Activated CD8-positive, alpha-beta T cell treated with anti-CD3 and anti-CD28 coated beads, Interleukin-2, amount 10 ng/mL, durations not matched to agents 7 days and 5 days (primary cell): Measurements from ENCODE around the gene FUCA2. TPM values are rescaled to one million over a fixed set of nuclear protein-coding genes. Genes with fewer than 3 reads are reported as not detected.
"Not testable (repeated sequence)": the region's sequence is repeated elsewhere in the genome, so short reads cannot be mapped to it uniquely, and the experiment has no call there.

Experiments
- ATAC-seq: fragments of 150-1000 bp; cut with Tn5 transposase; one replicate; pipeline ENCODE4 v1.10.0; 2021; ENCODE audit warnings: moderate library complexity
- CTCF ChIA-PET: fragments of 350-600 bp; sonication (Branson Sonifier 250); formaldehyde crosslinking; loops from one replicate; lab custom pipeline; 2021; ENCODE audit warnings: antibody characterized with exemption; lab: Charles Lee
- POLR2A ChIA-PET: fragments of 350-600 bp; sonication (Branson Sonifier 250); formaldehyde crosslinking; loops from one replicate; lab custom pipeline; 2021; ENCODE audit warnings: antibody characterized with exemption; lab: Charles Lee
- DNase-seq: peaks from one replicate; pipeline ENCODE4 v3.0.0-alpha.2; 2020
- H3K27ac Mint-ChIP-seq: one replicate; pipeline ENCODE4 v1.8.0; 2021; ENCODE audit warnings: mild to moderate bottlenecking, mixed read lengths
- H3K27me3 Mint-ChIP-seq: one replicate; pipeline ENCODE4 v1.8.0; 2021; ENCODE audit warnings: low read depth, mixed read lengths
- H3K36me3 Mint-ChIP-seq: one replicate; pipeline ENCODE4 v1.8.0; 2021; ENCODE audit warnings: low read depth, mixed read lengths
- H3K4me1 Mint-ChIP-seq: one replicate; pipeline ENCODE4 v1.8.0; 2021; ENCODE audit warnings: low read depth, mixed read lengths
- H3K4me3 Mint-ChIP-seq: one replicate; pipeline ENCODE4 v1.8.0; 2021; ENCODE audit warnings: mild to moderate bottlenecking, mixed read lengths
- H3K9me3 Mint-ChIP-seq: one replicate; pipeline ENCODE4 v1.8.0; 2022; ENCODE audit warnings: mixed read lengths; ENCODE audit not compliant: insufficient read depth
- total RNA-seq, 2 experiments: library from RNA; stranded (reverse); gene quantifications; one replicate each; pipeline ENCODE4 v1.2.3, GENCODE V29; 2021

The FUCA2 gene
- total RNA-seq, 2 experiments from 2014 or later, result 10.7 to 13.8 TPM

DNA sequence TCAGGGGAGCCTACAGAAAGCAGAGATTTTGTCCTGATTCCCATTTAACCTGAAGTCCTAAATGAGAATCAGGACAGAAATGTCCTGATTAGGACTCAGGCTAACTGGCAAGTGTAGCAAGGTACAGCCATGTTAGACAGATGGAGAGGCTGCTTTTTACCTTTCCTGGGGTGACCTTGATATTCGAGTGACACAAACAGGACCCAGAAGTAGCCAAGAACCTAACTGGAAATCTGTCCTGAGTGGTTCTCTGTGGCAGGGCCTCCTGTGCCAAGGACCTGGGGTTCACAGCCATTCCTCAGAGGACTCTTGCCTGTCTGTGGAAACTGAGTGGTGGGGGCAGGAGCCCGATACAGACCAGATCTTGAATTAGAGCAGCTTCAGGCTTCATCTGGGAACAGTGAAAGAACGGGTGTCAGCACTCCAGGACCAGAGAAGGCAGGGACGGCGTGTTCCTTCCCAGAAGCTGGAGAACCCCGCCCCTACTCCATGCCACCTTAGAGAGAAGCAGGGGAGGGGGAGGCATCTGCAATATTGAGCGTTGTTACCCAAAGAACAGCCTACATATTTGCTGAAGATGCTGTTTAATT is 4.3 kb upstream of the FUCA2 start:
- Mint-ChIP-seq H3K9me3 (no peaks in the 10 kb centered on the region), H3K36me3 (peaks cover 7% of the 10 kb centered on the region), H3K4me1 (peaks cover 23% of the 10 kb centered on the region), H3K4me3 (no peak overlapping the region), H3K27me3 (peaks cover 2% of the 10 kb centered on the region), H3K27ac (no peak overlapping the region)
- CTCF ChIA-PET, result no interaction called here
- no peak for ATAC-seq
- POLR2A ChIA-PET, result no interaction called here
- DNase-seq, result no peak

DNA sequence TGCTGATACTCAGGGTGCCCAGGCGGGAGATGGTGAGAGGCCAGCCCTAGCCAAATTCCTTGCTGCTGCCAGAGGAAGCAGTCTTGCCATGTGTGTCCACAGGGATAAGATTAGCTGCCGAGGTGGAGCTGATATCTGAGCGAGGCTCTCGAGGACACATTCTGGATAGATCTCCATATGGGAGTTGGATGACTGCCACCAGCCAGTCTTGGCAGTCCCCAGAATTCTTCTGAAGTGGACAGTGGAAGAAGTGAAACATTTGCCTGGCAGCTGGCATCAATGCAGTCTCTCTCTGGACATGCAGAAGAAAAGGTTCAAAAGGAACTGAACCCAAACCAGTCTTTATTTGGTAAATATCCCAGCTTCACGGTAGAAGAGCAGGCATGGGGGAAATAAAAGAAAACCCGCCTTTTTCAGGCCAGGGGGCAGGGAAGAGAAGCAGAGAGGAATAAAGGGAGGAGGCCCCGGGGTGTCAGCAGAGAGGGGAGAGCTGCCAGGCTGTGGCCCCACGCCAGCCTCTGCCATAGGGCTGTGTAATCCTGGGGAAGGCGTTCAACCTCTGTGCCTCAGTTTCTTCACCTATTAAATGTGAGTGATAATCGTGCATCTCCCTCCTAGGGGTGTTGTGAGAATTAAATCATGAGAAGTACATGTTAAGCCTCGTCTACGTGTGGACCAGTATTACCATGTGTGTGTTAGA is 3.7 kb upstream of the FUCA2 start:
- ATAC-seq (no peak), DNase-seq (no peak)
- peaks cover 2% of the 10 kb centered on the region for H3K27me3 Mint-ChIP-seq
- ChIA-PET CTCF (no interaction called here), POLR2A (no interaction called here)
- peaks cover 10% of the 10 kb centered on the region for H3K36me3 Mint-ChIP-seq
- no peak overlapping the region for H3K4me3 Mint-ChIP-seq
- no peak overlapping the region for H3K27ac Mint-ChIP-seq
- H3K4me1 Mint-ChIP-seq, result peaks cover 26% of the 10 kb centered on the region
- H3K9me3 Mint-ChIP-seq, result no peaks in the 10 kb centered on the region

DNA sequence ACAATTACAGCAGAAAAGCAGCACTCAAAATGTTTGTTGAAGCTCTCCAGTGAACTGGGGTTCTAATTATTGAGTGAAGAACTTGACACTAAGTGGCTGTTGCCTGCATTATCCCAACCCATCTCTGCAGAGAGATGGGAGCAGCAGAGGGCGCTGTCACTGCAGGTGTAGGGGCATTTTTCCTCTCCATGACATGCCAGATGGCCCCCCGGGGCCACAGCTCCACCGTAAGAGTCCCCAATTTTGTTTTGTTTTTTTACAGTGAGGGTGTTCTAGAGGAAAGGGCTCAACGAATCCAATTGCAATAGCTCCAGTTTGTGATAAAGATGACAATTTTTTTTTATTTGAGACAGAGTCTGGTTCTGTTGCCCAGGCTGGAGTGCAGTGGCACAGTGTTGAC is 1.9 kb upstream of the FUCA2 start:
- Mint-ChIP-seq H3K27me3 (no peaks in the 10 kb centered on the region), H3K4me3 (peak overlapping the region; percentile 33), H3K36me3 (peaks cover 10% of the 10 kb centered on the region), H3K9me3 (no peaks in the 10 kb centered on the region), H3K27ac (peak overlapping the region; percentile 30), H3K4me1 (peaks cover 26% of the 10 kb centered on the region)
- ChIA-PET POLR2A (interaction anchor here (1.5 kb wide), 1 partner anchor 23 kb away, joined by 3 read pairs; no protein-coding TSS in a partner anchor), CTCF (interaction anchor here (0.7 to 3.2 kb wide), 29 partner anchors 9 to 542 kb away, joined by 3 to 15 read pairs (median 5); partner anchors contain the start of gene LTV1)
- no peak for ATAC-seq
- DNase-seq, result peak; percentile 62

DNA sequence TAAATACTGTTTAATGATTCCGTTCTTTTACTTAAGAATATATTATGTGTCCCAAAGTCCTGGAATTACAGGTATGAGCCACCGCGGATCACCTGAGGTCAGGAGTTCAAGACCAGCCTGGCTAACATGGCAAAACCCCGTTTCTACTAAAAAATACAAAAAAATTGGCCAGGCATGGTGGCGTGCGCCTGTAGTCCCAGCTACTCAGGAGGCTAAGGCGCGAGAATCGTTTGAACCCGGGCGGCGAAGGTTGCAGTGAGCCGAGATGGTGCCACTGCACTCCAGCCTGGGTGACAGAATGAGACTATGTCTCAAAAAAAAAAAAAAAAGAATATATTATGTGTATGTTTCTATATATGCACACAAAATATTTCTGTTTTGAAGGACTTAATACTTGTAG is 1.2 kb downstream of the FUCA2 start:
- not testable (repeated sequence) for DNase-seq, H3K9me3 Mint-ChIP-seq, H3K27me3 Mint-ChIP-seq, ATAC-seq
- Mint-ChIP-seq H3K4me1 (peaks cover 20% of the 10 kb centered on the region), H3K36me3 (peaks cover 25% of the 10 kb centered on the region), H3K27ac (peak overlapping the region; percentile 94), H3K4me3 (peak overlapping the region; percentile 82)
- ChIA-PET POLR2A (interaction anchor here (1.0 to 2.0 kb wide), 4 partner anchors 26 to 83 kb away, joined by 3 to 9 read pairs (median 4); partner anchors contain the start of genes ADAT2 and PEX3), CTCF (interaction anchor here (1.0 to 1.1 kb wide), 2 partner anchors 11 to 525 kb away, joined by 3 to 5 read pairs; no protein-coding TSS in a partner anchor)

DNA sequence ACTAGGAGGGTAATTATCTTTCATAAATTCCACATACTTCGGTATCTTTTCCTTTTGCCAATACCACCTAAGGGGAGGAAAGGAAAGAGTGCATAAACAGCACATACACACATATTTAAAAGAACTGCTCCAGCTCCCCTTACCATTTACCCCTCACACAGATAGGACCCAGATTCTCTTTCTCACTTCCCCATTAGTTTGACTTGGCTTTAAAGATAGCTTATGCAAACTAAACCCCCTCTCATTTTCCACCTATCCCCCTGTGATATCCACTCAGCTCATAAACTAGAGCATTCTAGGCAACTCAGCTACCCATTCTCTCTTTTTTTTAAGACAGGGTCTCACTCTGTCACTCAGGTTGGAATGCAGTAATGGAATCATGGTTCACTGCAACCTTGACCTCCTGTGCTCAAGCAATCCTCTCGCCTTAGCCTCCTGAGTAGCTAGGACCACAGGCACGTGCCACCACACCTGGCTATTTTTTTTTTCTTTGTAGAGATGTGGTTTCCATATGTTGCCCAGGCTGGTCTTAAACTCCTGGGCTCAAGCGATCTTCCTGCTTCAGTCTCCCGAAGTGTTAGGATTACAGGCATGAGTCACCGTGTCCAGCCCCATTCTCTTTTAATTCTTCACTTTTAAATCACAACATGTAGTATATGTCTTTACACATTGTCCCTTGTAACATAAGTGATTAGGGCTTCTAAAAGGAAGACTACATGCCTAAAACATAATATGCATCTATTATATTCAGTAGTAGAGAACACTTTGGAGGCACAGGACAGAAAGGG is 4.0 kb downstream of the FUCA2 start:
- no peak overlapping the region for H3K4me3 Mint-ChIP-seq
- ChIA-PET POLR2A (no interaction called here), CTCF (no interaction called here)
- no peaks in the 10 kb centered on the region for H3K27me3 Mint-ChIP-seq
- no peak for DNase-seq
- no peak overlapping the region for H3K27ac Mint-ChIP-seq
- peaks cover 15% of the 10 kb centered on the region for H3K4me1 Mint-ChIP-seq
- no peak for ATAC-seq
- no peaks in the 10 kb centered on the region for H3K9me3 Mint-ChIP-seq
- H3K36me3 Mint-ChIP-seq, result peaks cover 24% of the 10 kb centered on the region

DNA sequence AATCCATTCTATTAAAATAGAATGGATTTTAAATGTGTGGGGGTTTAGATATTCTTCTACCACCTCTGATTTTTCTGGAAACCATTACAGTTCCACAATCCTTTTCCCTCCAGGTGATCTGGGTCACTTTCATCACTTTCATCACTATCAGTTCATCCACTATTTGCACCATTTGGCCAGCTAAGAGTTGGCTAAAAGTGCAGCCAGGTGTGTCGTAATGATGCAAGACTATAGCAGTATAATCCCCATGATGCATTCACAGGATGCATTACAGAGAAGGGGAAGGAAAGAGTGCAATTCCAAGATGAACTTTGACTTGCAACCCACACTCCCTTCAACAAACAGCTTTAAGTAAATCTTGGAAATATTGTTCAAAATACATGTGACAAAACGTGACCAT is 4.9 kb downstream of the FUCA2 start:
- ChIA-PET CTCF (no interaction called here), POLR2A (no interaction called here)
- Mint-ChIP-seq H3K4me1 (peaks cover 9% of the 10 kb centered on the region), H3K9me3 (no peaks in the 10 kb centered on the region), H3K27me3 (no peaks in the 10 kb centered on the region), H3K36me3 (peaks cover 24% of the 10 kb centered on the region), H3K27ac (no peak overlapping the region), H3K4me3 (no peak overlapping the region)
- ATAC-seq (no peak), DNase-seq (no peak)

DNA sequence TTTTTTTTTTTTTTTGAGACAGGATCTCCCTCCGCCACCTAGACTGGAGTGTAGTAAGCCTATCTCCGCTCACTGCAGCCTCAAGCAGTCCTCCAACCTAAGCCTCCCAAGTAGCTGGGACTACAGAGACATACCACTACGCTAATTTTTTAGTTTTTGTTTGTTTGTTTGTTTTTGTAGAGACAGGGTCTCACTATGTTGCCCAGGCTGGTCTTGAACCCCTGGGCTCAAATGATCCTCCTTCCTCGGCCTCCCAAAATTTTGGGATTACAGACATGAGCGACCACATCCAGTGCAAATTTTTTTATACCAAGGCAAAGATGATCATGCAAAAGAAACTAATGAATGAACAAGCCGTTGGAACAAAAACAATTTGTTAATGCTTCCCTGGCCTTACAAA is 5.3 kb downstream of the FUCA2 start:
- ATAC-seq, result no peak
- H3K27me3 Mint-ChIP-seq, result no peaks in the 10 kb centered on the region
- H3K4me3 Mint-ChIP-seq, result no peak overlapping the region
- ChIA-PET POLR2A (no interaction called here), CTCF (interaction anchor here (1.0 kb wide), 1 partner anchor 10 kb away, joined by 3 read pairs; no protein-coding TSS in a partner anchor)
- no peak for DNase-seq
- no peak overlapping the region for H3K27ac Mint-ChIP-seq
- peaks cover 24% of the 10 kb centered on the region for H3K36me3 Mint-ChIP-seq
- no peaks in the 10 kb centered on the region for H3K9me3 Mint-ChIP-seq
- H3K4me1 Mint-ChIP-seq, result peaks cover 6% of the 10 kb centered on the region

DNA sequence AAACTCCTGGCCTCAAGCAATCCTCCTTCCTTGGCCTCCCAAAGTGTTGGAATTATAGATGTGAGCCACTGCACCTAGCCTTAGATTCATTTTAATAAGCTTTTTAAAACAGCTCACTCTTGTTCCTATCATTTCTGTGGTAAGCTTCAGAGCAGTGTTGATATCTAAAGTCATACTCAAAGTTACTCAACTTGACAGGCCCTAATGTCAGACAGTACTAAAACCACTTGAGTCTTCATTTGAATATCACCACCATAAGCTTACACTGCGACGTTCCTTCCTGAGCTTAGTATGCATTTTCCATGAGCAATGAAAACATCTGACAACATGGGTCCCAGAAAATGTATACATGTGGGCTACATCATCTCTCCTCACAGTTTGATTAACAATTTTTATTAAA is 6.0 kb downstream of the FUCA2 start:
- Mint-ChIP-seq H3K9me3 (no peaks in the 10 kb centered on the region), H3K4me3 (no peak overlapping the region), H3K36me3 (peaks cover 20% of the 10 kb centered on the region), H3K4me1 (no peaks in the 10 kb centered on the region), H3K27me3 (no peaks in the 10 kb centered on the region), H3K27ac (no peak overlapping the region)
- ChIA-PET CTCF (interaction anchor here (0.8 to 1.1 kb wide), 4 partner anchors 8 to 508 kb away, joined by 3 to 6 read pairs (median 3); no protein-coding TSS in a partner anchor), POLR2A (no interaction called here)
- ATAC-seq (no peak), DNase-seq (no peak)

DNA sequence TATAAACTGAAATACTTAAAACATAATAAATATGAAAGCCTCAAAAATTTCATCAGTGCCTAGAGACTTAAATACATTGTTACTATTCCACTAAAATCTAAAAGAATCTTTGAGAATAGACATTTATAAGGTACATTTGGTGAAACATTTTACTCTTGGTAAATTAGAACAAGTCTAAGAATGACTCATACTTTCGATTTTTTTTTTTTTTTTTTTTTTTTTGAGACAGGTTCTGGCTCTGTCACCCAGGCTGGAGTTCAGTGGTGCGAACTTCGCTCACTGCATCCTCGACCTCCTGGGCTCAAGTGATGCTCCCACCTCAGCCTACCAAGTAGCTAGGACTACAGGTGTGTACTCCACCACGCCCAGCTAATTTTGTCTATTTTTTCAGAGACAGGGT is 6.4 kb downstream of the FUCA2 start:
- H3K27ac Mint-ChIP-seq, result no peak overlapping the region
- ChIA-PET CTCF (interaction anchor here (0.8 to 1.1 kb wide), 4 partner anchors 8 to 508 kb away, joined by 3 to 6 read pairs (median 3); no protein-coding TSS in a partner anchor), POLR2A (no interaction called here)
- H3K4me1 Mint-ChIP-seq, result no peaks in the 10 kb centered on the region
- ATAC-seq (no peak), DNase-seq (no peak)
- no peaks in the 10 kb centered on the region for H3K27me3 Mint-ChIP-seq
- peaks cover 20% of the 10 kb centered on the region for H3K36me3 Mint-ChIP-seq
- no peak overlapping the region for H3K4me3 Mint-ChIP-seq
- no peaks in the 10 kb centered on the region for H3K9me3 Mint-ChIP-seq

DNA sequence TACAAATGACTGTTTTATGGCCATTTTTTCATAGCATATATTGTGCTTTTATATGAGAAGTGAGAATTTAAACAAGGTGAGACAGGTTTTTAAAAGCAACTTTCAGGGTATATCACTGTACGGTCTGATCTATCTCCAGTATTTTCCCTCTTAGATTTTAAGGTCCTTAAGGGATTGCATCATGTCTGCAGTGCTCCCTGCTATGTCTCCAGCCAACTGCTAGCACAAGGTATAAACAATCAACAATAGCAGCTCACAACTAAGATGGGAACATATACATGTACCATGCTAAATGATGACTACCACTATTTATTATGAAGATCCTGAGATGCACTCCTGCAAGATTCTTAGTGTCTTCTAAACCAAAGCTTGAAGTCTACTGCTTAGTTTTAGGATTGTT is 7.2 kb downstream of the FUCA2 start:
- Mint-ChIP-seq H3K27ac (no peak overlapping the region), H3K4me1 (no peaks in the 10 kb centered on the region), H3K36me3 (peaks cover 28% of the 10 kb centered on the region), H3K4me3 (no peak overlapping the region), H3K9me3 (no peaks in the 10 kb centered on the region), H3K27me3 (no peaks in the 10 kb centered on the region)
- CTCF ChIA-PET, result interaction anchor here (0.8 to 1.1 kb wide), 3 partner anchors 9 to 509 kb away, joined by 3 to 6 read pairs (median 3); no protein-coding TSS in a partner anchor
- DNase-seq (no peak), ATAC-seq (no peak)
- POLR2A ChIA-PET, result no interaction called here

DNA sequence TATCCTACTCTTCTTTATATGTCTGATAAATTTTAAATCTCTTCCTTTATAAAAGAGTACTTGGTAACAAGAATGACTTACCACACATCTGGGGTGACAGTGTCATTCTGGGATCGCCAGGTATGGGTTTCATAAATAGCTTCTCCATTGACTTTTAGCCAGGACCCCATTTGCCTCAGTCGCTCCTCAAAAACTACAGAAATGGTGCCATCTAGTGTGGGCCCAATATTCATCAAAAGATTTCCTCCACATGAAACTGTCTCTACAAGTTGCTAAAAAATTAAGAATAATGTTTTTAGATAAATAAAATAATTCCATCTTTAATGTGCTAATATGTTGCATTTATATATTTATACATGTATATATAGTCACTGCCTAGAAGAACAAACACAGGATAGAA is 9.7 kb downstream of the FUCA2 start:
- ChIA-PET POLR2A (no interaction called here), CTCF (interaction anchor here (0.9 to 1.5 kb wide), 9 partner anchors 9 to 1027 kb away, joined by 3 to 5 read pairs (median 3); no protein-coding TSS in a partner anchor)
- H3K36me3 Mint-ChIP-seq, result peaks cover 47% of the 10 kb centered on the region
- H3K4me3 Mint-ChIP-seq, result no peak overlapping the region
- no peaks in the 10 kb centered on the region for H3K27me3 Mint-ChIP-seq
- DNase-seq, result no peak
- H3K27ac Mint-ChIP-seq, result no peak overlapping the region
- no peak for ATAC-seq
- H3K9me3 Mint-ChIP-seq, result no peaks in the 10 kb centered on the region
- peaks cover 13% of the 10 kb centered on the region for H3K4me1 Mint-ChIP-seq
